Naive B cell (primary cell): ENCODE data around the gene ATP13A3. TPM values are rescaled to one million over a fixed set of nuclear protein-coding genes. Genes with fewer than 3 reads are reported as not detected.

Source experiments
- ATAC-seq, 2 donors: fragments of 150-1000 bp; cut with Tn5 transposase; 2 replicates each; pipeline ENCODE4 v1.10.0; 2021; ENCODE audit warnings: low read depth in 2 of 2, mild to moderate bottlenecking in 2 of 2, moderate library complexity in 2 of 2
- DNase-seq: peaks from one replicate; pipeline ENCODE4 v3.0.0; 2022
- H3K27ac Mint-ChIP-seq, 6 donors: one replicate each; pipeline ENCODE4 v1.8.0; 2020 to 2022; ENCODE audit warnings: mild to moderate bottlenecking in 6 of 6, mixed read lengths in 6 of 6, moderate library complexity in 5 of 6, inconsistent platforms in 2 of 6
- H3K27me3 Mint-ChIP-seq, 3 donors: one replicate each; pipeline ENCODE4 v1.8.0; 2021 to 2022; ENCODE audit warnings: mixed read lengths in 3 of 3, mild to moderate bottlenecking in 1 of 3
- H3K36me3 Mint-ChIP-seq, 2 donors: one replicate each; pipeline ENCODE4 v1.8.0; 2020 to 2022; ENCODE audit warnings: mixed read lengths in 2 of 2, inconsistent platforms in 1 of 2, mild to moderate bottlenecking in 1 of 2
- H3K4me1 Mint-ChIP-seq, 3 donors: one replicate each; pipeline ENCODE4 v1.8.0; 2020 to 2022; ENCODE audit warnings: mixed read lengths in 3 of 3, inconsistent platforms in 1 of 3, mild to moderate bottlenecking in 1 of 3, moderate library complexity in 1 of 3
- H3K4me3 Mint-ChIP-seq, 8 donors: one replicate each; pipeline ENCODE4 v1.8.0; 2020 to 2022; ENCODE audit warnings: mild to moderate bottlenecking in 8 of 8, mixed read lengths in 8 of 8, moderate library complexity in 8 of 8, inconsistent platforms in 2 of 8
- H3K9me3 Mint-ChIP-seq, 7 donors: one replicate each; pipeline ENCODE4 v1.8.0; 2020 to 2022; ENCODE audit warnings: mixed read lengths in 7 of 7, mild to moderate bottlenecking in 5 of 7, inconsistent platforms in 2 of 7, moderate library complexity in 1 of 7
- polyA plus RNA-seq, 6 donors: library from polyadenylated mRNA; unstranded; fragments of 300-500 nt; fragmentation: Illumina TruSeq; gene quantifications; one replicate each; pipeline ENCODE4 v1.2.3, GENCODE V29; 2021; ENCODE audit warnings: low read depth in 6 of 6

ATP13A3 gene
- polyA plus RNA-seq, 6 donors from 2014 or later: 3.1 to 6.6 (median 5.0) TPM

GRCh38 chr3:194399874-194400411 lies 86.9 kb downstream of the ATP13A3 start:
- no peak for ATAC-seq
- H3K4me3 Mint-ChIP-seq: no peak overlapping the region
- no peaks in the 10 kb centered on the region for H3K9me3 Mint-ChIP-seq
- H3K4me1 Mint-ChIP-seq: peaks cover 27 to 34% (median 30%) of the 10 kb centered on the region in 3 donors
- no peaks in the 10 kb centered on the region for H3K36me3 Mint-ChIP-seq
- no peak overlapping the region for H3K27ac Mint-ChIP-seq
- H3K27me3 Mint-ChIP-seq: peaks cover 26 to 49% (median 39%) of the 10 kb centered on the region in 3 donors
- DNase-seq: no peak

DNA sequence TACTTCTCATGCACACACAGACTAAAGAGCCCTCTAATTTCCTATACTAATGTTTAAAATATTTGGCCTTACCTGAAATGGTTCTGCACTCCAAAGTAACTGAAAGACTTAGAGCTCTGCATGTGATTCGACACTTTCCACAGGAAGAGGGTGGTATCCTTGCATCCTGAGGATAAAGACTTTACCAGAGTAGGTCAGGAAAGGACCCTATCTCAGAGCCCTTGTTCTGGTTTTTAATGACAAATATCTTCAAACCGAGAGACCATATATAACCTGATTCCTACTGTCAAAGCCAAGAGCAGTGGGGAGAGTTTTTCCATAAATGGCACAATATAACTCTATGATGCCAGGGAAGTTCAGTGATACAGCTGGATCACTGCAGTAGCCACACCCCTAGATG lies 87.6 kb downstream of the ATP13A3 start, which contains the start of gene GP5:
Gene GP5 (minus strand): TSS at position 101 of the 400 bp plus-strand sequence. CDS start 984 bp downstream, outside the sequence.
- DNase-seq: no peak
- H3K27me3 Mint-ChIP-seq: peaks cover 30 to 56% (median 39%) of the 10 kb centered on the region in 3 donors
- peaks cover 23 to 34% (median 30%) of the 10 kb centered on the region in 3 donors for H3K4me1 Mint-ChIP-seq
- no peak for ATAC-seq
- peak within 1 kb of the TSS; percentile 75 to 89 (median 86) for H3K4me3 Mint-ChIP-seq
- H3K27ac Mint-ChIP-seq: peak within 1 kb of the TSS in 1 of 6 donors; percentile 51
- no peaks in the 10 kb centered on the region for H3K9me3 Mint-ChIP-seq
- no peaks in the 10 kb centered on the region for H3K36me3 Mint-ChIP-seq

GRCh38 chr3:194397757-194398312 lies 89.0 kb downstream of the ATP13A3 start:
- H3K4me3 Mint-ChIP-seq: peak overlapping the region; percentile 75 to 89 (median 86)
- peaks cover 23 to 34% (median 30%) of the 10 kb centered on the region in 3 donors for H3K4me1 Mint-ChIP-seq
- H3K9me3 Mint-ChIP-seq: no peaks in the 10 kb centered on the region
- ATAC-seq: peak; percentile 33 to 39
- H3K27me3 Mint-ChIP-seq: peaks cover 30 to 57% (median 39%) of the 10 kb centered on the region in 3 donors
- DNase-seq: no peak
- H3K27ac Mint-ChIP-seq: no peak overlapping the region
- H3K36me3 Mint-ChIP-seq: no peaks in the 10 kb centered on the region

- Mint-ChIP-seq H3K27me3 (peaks cover 30 to 64% (median 39%) of the 10 kb centered on the region in 3 donors), H3K9me3 (no peaks in the 10 kb centered on the region), H3K4me1 (peaks cover 23 to 34% (median 30%) of the 10 kb centered on the region in 3 donors), H3K36me3 (no peaks in the 10 kb centered on the region), H3K27ac (peak overlapping the region in 1 of 6 donors; percentile 81), H3K4me3 (peak overlapping the region; percentile 75 to 89 (median 86))
- ATAC-seq (peak; percentile 55 to 57), DNase-seq (peak; percentile 15)
These were observed 89.7 kb downstream of the ATP13A3 start for GRCh38 chr3:194396859-194397756.

GRCh38 chr3:194396539-194396858 lies 90.3 kb downstream of the ATP13A3 start:
- DNase-seq (no peak), ATAC-seq (no peak)
- H3K27ac Mint-ChIP-seq: no peak overlapping the region
- no peaks in the 10 kb centered on the region for H3K36me3 Mint-ChIP-seq
- H3K4me1 Mint-ChIP-seq: peaks cover 23 to 34% (median 30%) of the 10 kb centered on the region in 3 donors
- peaks cover 0 to under 1% (median 0%) of the 10 kb centered on the region in 7 donors for H3K9me3 Mint-ChIP-seq
- H3K27me3 Mint-ChIP-seq: peaks cover 30 to 65% (median 39%) of the 10 kb centered on the region in 3 donors
- peak overlapping the region; percentile 57 to 86 (median 74) for H3K4me3 Mint-ChIP-seq

- H3K4me3 Mint-ChIP-seq: peak overlapping the region; percentile 57 to 86 (median 74)
- peaks cover 31 to 69% (median 39%) of the 10 kb centered on the region in 3 donors for H3K27me3 Mint-ChIP-seq
- DNase-seq (no peak), ATAC-seq (peak; percentile 30 to 37)
- peak overlapping the region in 1 of 6 donors; percentile 27 for H3K27ac Mint-ChIP-seq
- H3K4me1 Mint-ChIP-seq: peaks cover 23 to 34% (median 30%) of the 10 kb centered on the region in 3 donors
- H3K36me3 Mint-ChIP-seq: peaks cover under 1 to 4% of the 10 kb centered on the region in 2 donors
- peaks cover 0 to 6% (median 5%) of the 10 kb centered on the region in 7 donors for H3K9me3 Mint-ChIP-seq
These were observed 90.8 kb downstream of the ATP13A3 start for GRCh38 chr3:194395778-194396538.

DNA sequence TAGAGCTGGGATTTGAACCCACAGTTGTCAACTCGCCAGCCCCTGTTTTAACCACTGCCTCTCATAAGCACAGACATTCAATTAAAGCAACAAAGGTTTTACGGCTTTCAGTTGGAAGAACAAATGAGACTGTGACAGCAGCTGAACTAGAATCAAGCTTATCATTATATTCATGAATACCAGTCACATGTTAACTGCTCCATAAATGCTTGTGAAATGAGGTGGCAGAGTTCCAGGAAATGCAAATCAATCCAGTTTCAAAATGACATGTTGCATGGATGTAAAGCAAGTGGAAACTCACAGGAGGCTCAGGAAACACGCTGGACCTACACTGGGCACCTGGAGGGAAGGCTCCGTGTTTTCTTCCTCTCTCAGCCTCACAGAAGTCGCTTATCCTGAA lies 91.6 kb downstream of the ATP13A3 start:
- DNase-seq (no peak), ATAC-seq (no peak)
- H3K4me1 Mint-ChIP-seq: peaks cover 22 to 34% (median 30%) of the 10 kb centered on the region in 3 donors
- H3K4me3 Mint-ChIP-seq: peak overlapping the region in 7 of 8 donors; percentile 30 to 86 (median 57)
- peaks cover 5 to 14% (median 10%) of the 10 kb centered on the region in 7 donors for H3K9me3 Mint-ChIP-seq
- H3K36me3 Mint-ChIP-seq: peaks cover 8 to 11% of the 10 kb centered on the region in 2 donors
- H3K27ac Mint-ChIP-seq: no peak overlapping the region
- peaks cover 33 to 75% (median 44%) of the 10 kb centered on the region in 3 donors for H3K27me3 Mint-ChIP-seq

DNA sequence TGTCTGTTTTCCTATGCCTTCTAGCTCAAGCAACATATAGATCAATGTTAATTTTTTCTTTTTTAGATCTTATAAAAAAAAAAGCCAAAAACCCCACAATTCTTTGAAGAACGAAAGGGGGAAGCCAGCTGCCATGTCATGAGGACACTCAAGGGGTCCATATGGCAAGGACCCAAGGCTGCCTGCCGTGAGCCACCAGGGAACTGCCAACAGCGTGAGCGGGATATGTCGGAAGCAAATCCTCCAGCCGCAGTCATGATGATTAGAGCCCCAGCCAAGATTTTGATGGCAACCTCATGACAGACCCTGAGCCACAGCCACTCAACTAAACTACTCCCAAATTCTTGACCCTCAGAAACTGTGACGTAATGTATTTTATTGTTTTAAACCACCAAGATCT lies 94.2 kb downstream of the ATP13A3 start:
- Mint-ChIP-seq H3K27ac (peak overlapping the region in 1 of 6 donors; percentile 67), H3K9me3 (peaks cover 5 to 23% (median 14%) of the 10 kb centered on the region in 7 donors), H3K27me3 (peaks cover 23 to 64% (median 39%) of the 10 kb centered on the region in 3 donors), H3K4me3 (no peak overlapping the region), H3K4me1 (peaks cover 7 to 20% (median 11%) of the 10 kb centered on the region in 3 donors), H3K36me3 (peaks cover 8 to 12% of the 10 kb centered on the region in 2 donors)
- no peak for DNase-seq
- ATAC-seq: no peak

GRCh38 chr3:194390835-194391234 lies 96.0 kb downstream of the ATP13A3 start:
- ATAC-seq: no peak
- Mint-ChIP-seq H3K4me3 (no peak overlapping the region), H3K4me1 (peaks cover 0 to 4% (median 0%) of the 10 kb centered on the region in 3 donors), H3K36me3 (peaks cover 8 to 12% of the 10 kb centered on the region in 2 donors), H3K27me3 (peaks cover 15 to 52% (median 36%) of the 10 kb centered on the region in 3 donors), H3K9me3 (peaks cover 5 to 23% (median 14%) of the 10 kb centered on the region in 7 donors), H3K27ac (no peak overlapping the region)
- DNase-seq: no peak

GRCh38 chr3:194389269-194389668 lies 97.5 kb downstream of the ATP13A3 start:
- H3K36me3 Mint-ChIP-seq: peaks cover 8 to 12% of the 10 kb centered on the region in 2 donors
- peaks cover 13 to 49% (median 38%) of the 10 kb centered on the region in 3 donors for H3K27me3 Mint-ChIP-seq
- no peaks in the 10 kb centered on the region for H3K4me1 Mint-ChIP-seq
- H3K27ac Mint-ChIP-seq: no peak overlapping the region
- no peak overlapping the region for H3K4me3 Mint-ChIP-seq
- peaks cover 5 to 23% (median 14%) of the 10 kb centered on the region in 7 donors for H3K9me3 Mint-ChIP-seq
- ATAC-seq (no peak), DNase-seq (no peak)

- Mint-ChIP-seq H3K9me3 (peaks cover 5 to 23% (median 14%) of the 10 kb centered on the region in 7 donors), H3K36me3 (peaks cover 8 to 12% of the 10 kb centered on the region in 2 donors), H3K4me1 (no peaks in the 10 kb centered on the region), H3K27me3 (peaks cover 13 to 61% (median 49%) of the 10 kb centered on the region in 3 donors), H3K4me3 (no peak overlapping the region), H3K27ac (no peak overlapping the region)
- ATAC-seq: no peak
- no peak for DNase-seq
These were observed 98.8 kb downstream of the ATP13A3 start for GRCh38 chr3:194387926-194388418.

DNA sequence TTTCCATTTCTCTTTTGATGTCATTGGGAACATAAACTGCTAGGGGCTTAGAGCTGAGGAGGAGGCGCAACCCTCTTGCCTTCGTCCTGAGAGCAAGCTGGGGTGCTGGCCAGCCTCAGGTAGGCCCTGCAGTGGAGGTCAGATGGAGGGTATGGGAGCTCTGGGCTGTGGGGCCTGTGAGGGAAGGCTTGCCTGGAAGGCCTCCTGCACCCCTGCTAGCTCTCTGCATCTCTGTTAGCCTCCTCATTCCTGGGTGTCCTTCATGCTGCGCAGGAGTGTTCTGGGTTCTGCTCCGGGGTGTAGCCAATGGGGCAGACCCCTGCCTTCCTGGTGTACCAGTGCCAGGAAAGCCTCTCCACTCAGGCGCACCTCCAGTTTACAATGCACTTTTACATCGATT lies 99.5 kb downstream of the ATP13A3 start:
- Mint-ChIP-seq H3K36me3 (peaks cover 8 to 12% of the 10 kb centered on the region in 2 donors), H3K27ac (no peak overlapping the region), H3K27me3 (peaks cover 13 to 62% (median 56%) of the 10 kb centered on the region in 3 donors), H3K4me3 (no peak overlapping the region), H3K9me3 (peaks cover 5 to 23% (median 14%) of the 10 kb centered on the region in 7 donors), H3K4me1 (no peaks in the 10 kb centered on the region)
- DNase-seq: no peak
- ATAC-seq: no peak
